H9 (cell line): ENCODE data around the gene SNAI3. TPM values are rescaled to one million over a fixed set of nuclear protein-coding genes. Genes with fewer than 3 reads are reported as not detected.

ENCODE experiments used
- DNase-seq: peaks from one replicate; pipeline ENCODE4 v3.0.0-alpha.2; 2017
- H2AFZ ChIP-seq: one replicate; pipeline ENCODE4 v1.6.1; 2013; ENCODE audit warnings: mild to moderate bottlenecking, low read length, control low read depth, moderate library complexity
- H2AK5ac ChIP-seq: 2 replicates; pipeline ENCODE4 v1.6.1; 2013; ENCODE audit warnings: low read length, control low read depth, mixed read lengths; ENCODE audit not compliant: insufficient read length
- H2BK120ac ChIP-seq: one replicate; pipeline ENCODE4 v1.6.1; 2013; ENCODE audit warnings: low read depth, mild to moderate bottlenecking, low read length, control low read depth, inconsistent platforms; ENCODE audit not compliant: poor library complexity, severe bottlenecking
- H2BK12ac ChIP-seq: 2 replicates; pipeline ENCODE4 v1.6.1; 2013; ENCODE audit warnings: low read length, control low read depth, mixed read lengths, low read depth; ENCODE audit not compliant: insufficient read length
- H2BK15ac ChIP-seq: 2 replicates; pipeline ENCODE4 v1.6.1; 2013; ENCODE audit warnings: low read depth, low read length, control low read depth
- H2BK20ac ChIP-seq: one replicate; pipeline ENCODE4 v1.6.1; 2013; ENCODE audit warnings: low read depth, mild to moderate bottlenecking, low read length, control low read depth, inconsistent platforms; ENCODE audit not compliant: poor library complexity, severe bottlenecking
- H2BK5ac ChIP-seq: 2 replicates; pipeline ENCODE4 v1.6.1; 2013; ENCODE audit warnings: low read length, control low read depth, mixed read lengths; ENCODE audit not compliant: insufficient read length
- H3K14ac ChIP-seq: 2 replicates; pipeline ENCODE4 v1.6.1; 2013; ENCODE audit warnings: low read length, control low read depth; ENCODE audit not compliant: insufficient read depth
- H3K18ac ChIP-seq: 2 replicates; pipeline ENCODE4 v1.6.1; 2013; ENCODE audit warnings: low read depth, mild to moderate bottlenecking, mixed read lengths, low read length, control low read depth; ENCODE audit not compliant: insufficient read length
- H3K23ac ChIP-seq: 2 replicates; pipeline ENCODE4 v1.6.1; 2013; ENCODE audit warnings: low read length, control low read depth, mixed read lengths, low read depth; ENCODE audit not compliant: insufficient read length
- H3K23me2 ChIP-seq: 2 replicates; pipeline ENCODE4 v1.6.1; 2013; ENCODE audit warnings: low read depth, mild to moderate bottlenecking, mixed read lengths, low read length, control low read depth; ENCODE audit not compliant: insufficient read length, poor library complexity, severe bottlenecking
- H3K27ac ChIP-seq: 2 replicates; pipeline ENCODE4 v1.5.1; 2013; ENCODE audit warnings: low read length, control low read depth, mixed read lengths, low read depth; ENCODE audit not compliant: insufficient read length
- H3K27me3 ChIP-seq: 2 replicates; pipeline ENCODE4 v1.6.1; 2013; ENCODE audit warnings: low read length, control low read depth, inconsistent platforms; ENCODE audit not compliant: insufficient read depth
- H3K4ac ChIP-seq: 2 replicates; pipeline ENCODE4 v1.6.1; 2013; ENCODE audit warnings: low read depth, mild to moderate bottlenecking, control low read depth, inconsistent platforms, low read length, moderate library complexity
- H3K4me1 ChIP-seq: 2 replicates; pipeline ENCODE4 v1.6.1; 2013; ENCODE audit warnings: low read length, control low read depth, inconsistent platforms; ENCODE audit not compliant: insufficient read depth
- H3K4me2 ChIP-seq: 2 replicates; pipeline ENCODE4 v1.6.1; 2013; ENCODE audit warnings: low read length, control low read depth, mixed read lengths; ENCODE audit not compliant: insufficient read length, insufficient read depth
- H3K56ac ChIP-seq: 2 replicates; pipeline ENCODE4 v1.6.1; 2013; ENCODE audit warnings: low read depth, mild to moderate bottlenecking, mixed read lengths, low read length, control low read depth; ENCODE audit not compliant: insufficient read length
- H3K79me1 ChIP-seq: 2 replicates; pipeline ENCODE4 v1.6.1; 2013; ENCODE audit warnings: low read depth, mild to moderate bottlenecking, moderate library complexity, low read length, control low read depth, inconsistent platforms; ENCODE audit not compliant: insufficient read depth, poor library complexity, severe bottlenecking
- H3K79me2 ChIP-seq: 2 replicates; pipeline ENCODE4 v1.6.1; 2013; ENCODE audit warnings: low read length, control low read depth, inconsistent platforms; ENCODE audit not compliant: insufficient read depth
- H3K9ac ChIP-seq: 2 replicates; pipeline ENCODE4 v1.6.1; 2013; ENCODE audit warnings: low read length, control low read depth, mixed read lengths; ENCODE audit not compliant: insufficient read length; ENCODE audit errors: extremely low read depth
- H3K9me3 ChIP-seq: one replicate; pipeline ENCODE4 v1.6.1; 2013; ENCODE audit warnings: low read depth, low read length, inconsistent platforms; ENCODE audit not compliant: control insufficient read depth
- H3T11ph ChIP-seq: one replicate; pipeline ENCODE4 v1.6.1; 2013; ENCODE audit warnings: mild to moderate bottlenecking, low read length, control low read depth, inconsistent platforms
- H4K20me1 ChIP-seq: one replicate; pipeline ENCODE4 v1.6.1; 2013; ENCODE audit not compliant: control insufficient read depth, insufficient read length, insufficient read depth
- H4K5ac ChIP-seq: 2 replicates; pipeline ENCODE4 v1.6.1; 2013; ENCODE audit warnings: low read depth, mild to moderate bottlenecking, mixed read lengths, low read length, control low read depth; ENCODE audit not compliant: insufficient read length
- H4K8ac ChIP-seq: replicated peaks from 2 replicates; pipeline ENCODE4 v1.6.1; 2013; ENCODE audit warnings: low read length, control low read depth, mixed read lengths, low read depth; ENCODE audit not compliant: insufficient read length
- H4K91ac ChIP-seq: 2 replicates; pipeline ENCODE4 v1.6.1; 2013; ENCODE audit warnings: low read depth, mild to moderate bottlenecking, moderate library complexity, mixed read lengths, low read length, control low read depth; ENCODE audit not compliant: insufficient read length
- H3K27ac Mint-ChIP-seq, 3 experiments: 2 replicates in 2 of 3; 3 replicates in 1 of 3; pipeline ENCODE4 v1.8.0; 2020 to 2021; ENCODE audit warnings: mixed read lengths in 3 of 3, mild to moderate bottlenecking in 1 of 3, moderate library complexity in 1 of 3
- H3K27me3 Mint-ChIP-seq: 2 replicates; pipeline ENCODE4 v1.8.0; 2021; ENCODE audit warnings: low read depth, mild to moderate bottlenecking, moderate library complexity, mixed read lengths
- H3K36me3 Mint-ChIP-seq, 3 experiments: 2 replicates in 2 of 3; 3 replicates in 1 of 3; pipeline ENCODE4 v1.8.0; 2020 to 2021; ENCODE audit warnings: low read depth in 3 of 3, mixed read lengths in 3 of 3; ENCODE audit not compliant: insufficient read depth in 1 of 3
- H3K4me1 Mint-ChIP-seq, 2 experiments: 2 replicates each; pipeline ENCODE4 v1.8.0; 2020; ENCODE audit warnings: mixed read lengths in 2 of 2
- H3K4me3 Mint-ChIP-seq, 2 experiments: 2 replicates in 1 of 2; 3 replicates in 1 of 2; pipeline ENCODE4 v1.8.0; 2020 to 2021; ENCODE audit warnings: mild to moderate bottlenecking in 2 of 2, mixed read lengths in 2 of 2, moderate library complexity in 1 of 2
- H3K9me3 Mint-ChIP-seq, 2 experiments: 2 replicates in 1 of 2; 3 replicates in 1 of 2; pipeline ENCODE4 v1.8.0; 2020; ENCODE audit warnings: mild to moderate bottlenecking in 2 of 2, mixed read lengths in 2 of 2, moderate library complexity in 1 of 2
- WGBS: extraction: QIAGEN DNeasy Blood & Tissue Kit; methylation state at CpG from one replicate; pipeline ENCODE4 v1.1.7; 2013; ENCODE audit warnings: missing lambda C conversion rate, low lambda C conversion rate, mixed read lengths; ENCODE audit not compliant: insufficient read length; ENCODE audit errors: extremely low coverage; 5-methylcytosine and 5-hydroxymethylcytosine counted together
- total RNA-seq: library from RNA; stranded (reverse); gene quantifications from 2 replicates; pipeline ENCODE4 v1.2.1, GENCODE V29; 2021
- TF ChIP-seq, protein P1 (sequence below): fragments of 200-600 bp; sonication (generic); conservative IDR thresholded peaks from 3 replicates; pipeline ENCODE4 v1.8.0; 2021; ENCODE audit warnings: antibody characterized with exemption, mild to moderate bottlenecking

Gene SNAI3
- total RNA-seq, 1 experiment from 2014 or later = 3.2 TPM

DNA sequence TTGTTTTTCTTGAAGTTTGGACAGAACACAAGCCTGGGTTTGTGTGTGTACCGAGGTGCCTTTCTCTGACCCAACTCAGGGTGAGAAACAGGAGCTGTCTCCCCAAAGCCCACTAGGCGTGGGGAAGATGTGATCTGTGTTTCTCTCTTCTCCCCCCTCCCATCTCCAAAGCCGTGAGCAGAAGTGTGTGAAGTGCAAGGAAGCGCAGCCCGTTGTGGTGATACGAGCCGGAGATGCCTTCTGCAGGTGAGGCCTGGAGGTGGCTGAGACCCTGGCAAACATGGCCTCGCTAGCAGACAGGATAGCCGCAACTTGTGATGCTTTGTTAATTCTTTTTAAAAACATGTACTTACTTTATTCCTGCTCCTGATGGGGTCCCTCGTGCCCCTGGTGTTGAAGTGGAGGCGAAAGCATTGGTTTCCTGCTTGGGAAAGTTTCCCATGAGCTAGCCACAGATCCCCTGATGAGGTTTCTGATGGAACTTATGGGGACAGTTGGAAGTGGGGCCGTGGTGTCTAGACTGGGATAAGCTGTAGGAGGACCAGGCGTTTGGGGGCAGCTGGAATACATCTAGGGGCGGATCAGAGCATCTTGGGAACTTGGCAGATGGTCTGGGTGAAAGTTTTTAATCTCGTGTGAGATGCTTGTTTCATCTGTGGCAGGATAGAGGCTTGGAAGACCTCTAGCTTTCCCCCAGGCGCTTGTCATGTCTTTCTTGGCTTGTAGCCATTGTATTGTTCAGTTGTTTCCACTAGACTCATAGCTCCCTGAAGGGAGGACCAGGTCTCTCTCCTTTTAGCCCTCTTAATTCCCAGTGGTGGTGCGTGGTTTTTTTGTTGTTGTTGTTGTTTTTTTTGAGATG lies 20.9 kb upstream of the SNAI3 start:
- Histone ChIP-seq H3K4ac (no peak overlapping the region), H3K23me2 (peaks cover 6% of the 10 kb centered on the region), H4K5ac (no peak overlapping the region), H3T11ph (no peak overlapping the region), H3K23ac (no peak overlapping the region), H3K4me1 (peaks cover 4% of the 10 kb centered on the region; the same call in 1 of the 2 replicates), H2BK15ac (no peak overlapping the region), H3K79me2 (peaks cover 3% of the 10 kb centered on the region; the same call in 1 of the 2 replicates), H4K20me1 (no peaks in the 10 kb centered on the region), H2BK5ac (no peak overlapping the region), H3K9ac (peak overlapping the region; percentile 45), H2BK20ac (no peak overlapping the region), H2AFZ (no peak overlapping the region), H3K4me2 (peak overlapping the region; percentile 95), H2AK5ac (no peak overlapping the region), H4K8ac (no peak overlapping the region), H3K27ac (no peak overlapping the region), H3K14ac (no peak overlapping the region), H3K18ac (no peak overlapping the region), H3K56ac (no peak overlapping the region), H3K79me1 (peaks cover 7% of the 10 kb centered on the region), H4K91ac (no peak overlapping the region), H3K9me3 (no peaks in the 10 kb centered on the region), H2BK12ac (no peak overlapping the region), H3K27me3 (no peaks in the 10 kb centered on the region), H2BK120ac (no peak overlapping the region)
- Mint-ChIP-seq H3K4me3 (peak overlapping the region; percentile 83 to 84), H3K36me3 (peaks cover 0 to 4% (median 2%) of the 10 kb centered on the region in 3 experiments; a peak in 3 of 7 replicates), H3K27me3 (no peaks in the 10 kb centered on the region), H3K9me3 (no peaks in the 10 kb centered on the region; a peak in 1 of 5 replicates), H3K4me1 (peaks cover 17 to 23% of the 10 kb centered on the region in 2 experiments), H3K27ac (peak overlapping the region in 2 of 3 experiments; percentile 10 to 82; a peak in 3 of 7 replicates)
- no peak for DNase-seq
- TF ChIP-seq, protein P1, sequence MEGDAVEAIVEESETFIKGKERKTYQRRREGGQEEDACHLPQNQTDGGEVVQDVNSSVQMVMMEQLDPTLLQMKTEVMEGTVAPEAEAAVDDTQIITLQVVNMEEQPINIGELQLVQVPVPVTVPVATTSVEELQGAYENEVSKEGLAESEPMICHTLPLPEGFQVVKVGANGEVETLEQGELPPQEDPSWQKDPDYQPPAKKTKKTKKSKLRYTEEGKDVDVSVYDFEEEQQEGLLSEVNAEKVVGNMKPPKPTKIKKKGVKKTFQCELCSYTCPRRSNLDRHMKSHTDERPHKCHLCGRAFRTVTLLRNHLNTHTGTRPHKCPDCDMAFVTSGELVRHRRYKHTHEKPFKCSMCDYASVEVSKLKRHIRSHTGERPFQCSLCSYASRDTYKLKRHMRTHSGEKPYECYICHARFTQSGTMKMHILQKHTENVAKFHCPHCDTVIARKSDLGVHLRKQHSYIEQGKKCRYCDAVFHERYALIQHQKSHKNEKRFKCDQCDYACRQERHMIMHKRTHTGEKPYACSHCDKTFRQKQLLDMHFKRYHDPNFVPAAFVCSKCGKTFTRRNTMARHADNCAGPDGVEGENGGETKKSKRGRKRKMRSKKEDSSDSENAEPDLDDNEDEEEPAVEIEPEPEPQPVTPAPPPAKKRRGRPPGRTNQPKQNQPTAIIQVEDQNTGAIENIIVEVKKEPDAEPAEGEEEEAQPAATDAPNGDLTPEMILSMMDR = no peak
- no CpG with 5 or more reads among the region's 17 CpGs for WGBS
